ENCODE data around the gene MICU1.
"Not testable (repeated sequence)": the region's sequence is repeated elsewhere in the genome, so short reads cannot be mapped to it uniquely, and the experiment has no call there.

MICU1 gene

DNA sequence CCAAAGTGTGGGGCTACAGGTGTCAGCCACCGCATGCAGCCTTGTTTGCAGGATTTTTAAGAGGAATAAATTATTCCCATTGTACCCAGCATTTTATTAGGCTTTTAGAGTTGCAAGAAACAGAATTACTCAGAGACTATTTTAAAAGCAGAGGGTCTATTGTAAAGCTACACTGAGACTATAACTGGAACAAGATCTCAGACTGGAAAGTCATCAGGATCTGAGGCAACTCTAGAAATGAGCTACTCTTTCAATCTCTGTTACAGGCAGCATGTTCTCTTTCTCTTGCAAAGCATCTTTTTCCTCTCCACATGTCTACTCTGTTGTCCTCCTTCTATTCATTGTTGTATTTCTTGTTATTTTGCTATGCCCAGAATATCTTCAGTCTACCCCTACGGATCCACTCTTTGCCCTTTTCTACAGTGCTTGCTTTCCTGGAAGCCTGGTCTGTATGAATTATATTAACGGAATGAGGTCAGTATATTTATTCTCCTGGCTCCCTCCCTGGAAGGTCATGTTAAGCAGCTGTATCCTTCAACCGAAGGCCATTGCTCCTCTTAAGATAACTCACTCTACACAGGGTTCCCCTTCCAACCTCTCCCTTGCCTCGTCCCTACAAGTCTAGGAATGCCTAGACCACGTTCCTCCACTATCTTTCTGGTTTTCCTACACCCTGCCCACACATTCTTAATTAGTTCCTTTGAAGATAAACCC lies 27.7 kb upstream of the MICU1 start:
- no peaks in the 10 kb centered on the region for H3K36me3 ChIP-seq (ENCODE audit: control insufficient read depth, insufficient read depth, low read length)

GRCh38 chr10:72649291-72649690 lies 23.4 kb upstream of the MICU1 start:
- no peaks in the 10 kb centered on the region for H3K27me3 ChIP-seq (ENCODE audit: control insufficient read depth, insufficient read depth, low read length)
- H3K36me3 ChIP-seq (ENCODE audit: control insufficient read depth, insufficient read depth, low read length): no peaks in the 10 kb centered on the region
- no peak overlapping the region for H3K9ac ChIP-seq (ENCODE audit: low read length)
- H3K27ac ChIP-seq (ENCODE audit: low read depth, low read length): no peak overlapping the region
- H3K4me3 ChIP-seq (ENCODE audit: low read length): no peak overlapping the region
- H3K4me1 ChIP-seq (ENCODE audit: control insufficient read depth, insufficient read depth, low read length): no peaks in the 10 kb centered on the region

More for the DNA sequence above, 27.7 kb upstream of the MICU1 start:
- Histone ChIP-seq H3K9ac (ENCODE audit: low read length) (no peak overlapping the region), H3K4me3 (ENCODE audit: low read length) (no peak overlapping the region), H3K27me3 (ENCODE audit: control insufficient read depth, insufficient read depth, low read length) (no peaks in the 10 kb centered on the region), H3K4me1 (ENCODE audit: control insufficient read depth, insufficient read depth, low read length) (no peaks in the 10 kb centered on the region), H3K27ac (ENCODE audit: low read depth, low read length) (no peak overlapping the region)

DNA sequence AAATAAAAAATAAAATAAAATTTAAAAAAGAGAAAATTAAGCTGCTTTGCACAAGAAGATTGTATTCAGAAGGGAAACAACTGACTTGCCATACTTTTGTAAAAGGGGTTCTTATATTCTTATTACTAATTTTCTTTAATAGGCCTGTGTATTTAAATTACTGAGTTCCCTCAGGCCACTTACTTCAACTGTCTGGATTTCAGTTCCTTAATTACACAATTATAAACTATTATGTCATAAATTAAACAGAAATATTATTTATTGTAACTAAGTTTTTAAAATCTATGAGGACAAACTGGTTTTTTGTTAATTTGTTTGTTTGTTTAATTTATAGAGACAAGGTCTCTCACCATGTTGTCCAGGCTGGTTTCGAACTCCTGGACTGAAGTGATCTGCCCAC lies 22.4 kb upstream of the MICU1 start:
- no peak overlapping the region for H3K27ac ChIP-seq (ENCODE audit: low read depth, low read length)
- H3K9ac ChIP-seq (ENCODE audit: low read length): no peak overlapping the region

DNA sequence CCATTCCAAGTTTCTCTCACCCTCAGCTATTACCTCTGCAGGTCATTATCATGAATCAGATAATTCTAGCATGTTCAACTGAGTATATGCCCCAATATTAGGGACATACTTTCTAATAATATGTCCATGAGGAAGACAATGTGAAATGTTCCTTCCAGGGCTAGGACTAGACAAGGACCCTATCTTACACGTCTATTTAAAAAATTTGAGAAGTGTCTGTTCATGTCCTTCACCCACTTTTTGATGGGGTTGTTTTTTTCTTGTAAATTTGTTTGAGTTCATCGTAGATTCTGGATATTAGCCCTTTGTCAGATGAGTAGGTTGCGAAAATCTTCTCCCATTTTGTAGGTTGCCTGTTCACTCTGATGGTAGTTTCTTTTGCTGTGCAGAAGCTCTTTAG lies 21.1 kb upstream of the MICU1 start:
- H3K27ac ChIP-seq (ENCODE audit: low read depth, low read length); H3K27me3 ChIP-seq (ENCODE audit: control insufficient read depth, insufficient read depth, low read length); H3K36me3 ChIP-seq (ENCODE audit: control insufficient read depth, insufficient read depth, low read length); H3K9ac ChIP-seq (ENCODE audit: low read length); H3K4me3 ChIP-seq (ENCODE audit: low read length); H3K4me1 ChIP-seq (ENCODE audit: control insufficient read depth, insufficient read depth, low read length): not testable (repeated sequence)

More for the DNA sequence above, 22.4 kb upstream of the MICU1 start:
- no peaks in the 10 kb centered on the region for H3K36me3 ChIP-seq (ENCODE audit: control insufficient read depth, insufficient read depth, low read length)
- no peaks in the 10 kb centered on the region for H3K4me1 ChIP-seq (ENCODE audit: control insufficient read depth, insufficient read depth, low read length)
- no peaks in the 10 kb centered on the region for H3K27me3 ChIP-seq (ENCODE audit: control insufficient read depth, insufficient read depth, low read length)
- no peak overlapping the region for H3K4me3 ChIP-seq (ENCODE audit: low read length)

DNA sequence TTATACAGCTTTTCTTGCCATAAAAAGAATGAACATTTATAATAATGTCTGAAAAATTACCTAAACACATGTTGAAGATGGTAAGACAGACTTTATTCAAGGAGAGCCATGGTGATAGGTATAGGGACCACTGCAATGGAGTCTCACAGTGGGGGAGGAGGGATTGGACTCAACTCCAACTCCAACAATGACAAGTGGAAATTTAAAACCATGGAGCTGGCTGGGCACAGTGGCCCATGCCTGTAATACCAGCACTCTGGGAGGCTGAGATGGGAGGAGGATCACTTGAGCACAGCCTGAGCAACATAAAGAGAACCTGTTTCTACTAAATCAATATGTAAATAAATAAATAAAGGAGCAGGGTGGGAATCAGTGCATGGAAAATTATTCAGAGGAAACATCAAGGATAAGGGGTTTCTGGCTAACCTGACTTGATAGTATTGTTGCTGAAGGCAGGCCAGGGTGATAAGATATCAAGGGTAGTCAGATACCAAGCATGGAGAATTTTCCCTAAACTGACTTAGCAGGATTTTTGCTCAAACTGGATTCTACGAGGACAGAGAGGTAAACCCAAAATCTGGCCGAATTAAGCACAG lies 19.5 kb upstream of the MICU1 start:
- Histone ChIP-seq H3K9ac (ENCODE audit: low read length) (no peak overlapping the region), H3K27me3 (ENCODE audit: control insufficient read depth, insufficient read depth, low read length) (no peaks in the 10 kb centered on the region), H3K27ac (ENCODE audit: low read depth, low read length) (no peak overlapping the region), H3K36me3 (ENCODE audit: control insufficient read depth, insufficient read depth, low read length) (no peaks in the 10 kb centered on the region), H3K4me3 (ENCODE audit: low read length) (no peak overlapping the region), H3K4me1 (ENCODE audit: control insufficient read depth, insufficient read depth, low read length) (no peaks in the 10 kb centered on the region)

GRCh38 chr10:72642318-72642717 lies 16.4 kb upstream of the MICU1 start:
- H3K27me3 ChIP-seq (ENCODE audit: control insufficient read depth, insufficient read depth, low read length): no peaks in the 10 kb centered on the region
- H3K36me3 ChIP-seq (ENCODE audit: control insufficient read depth, insufficient read depth, low read length): no peaks in the 10 kb centered on the region
- H3K4me3 ChIP-seq (ENCODE audit: low read length): no peak overlapping the region
- peaks cover 2% of the 10 kb centered on the region for H3K4me1 ChIP-seq (ENCODE audit: control insufficient read depth, insufficient read depth, low read length)
- no peak overlapping the region for H3K9ac ChIP-seq (ENCODE audit: low read length)
- no peak overlapping the region for H3K27ac ChIP-seq (ENCODE audit: low read depth, low read length)

- no peaks in the 10 kb centered on the region for H3K27me3 ChIP-seq (ENCODE audit: control insufficient read depth, insufficient read depth, low read length)
- H3K36me3 ChIP-seq (ENCODE audit: control insufficient read depth, insufficient read depth, low read length): no peaks in the 10 kb centered on the region
- no peak overlapping the region for H3K27ac ChIP-seq (ENCODE audit: low read depth, low read length)
- H3K4me1 ChIP-seq (ENCODE audit: control insufficient read depth, insufficient read depth, low read length): peaks cover 2% of the 10 kb centered on the region
- no peak overlapping the region for H3K4me3 ChIP-seq (ENCODE audit: low read length)
- H3K9ac ChIP-seq (ENCODE audit: low read length): no peak overlapping the region
These were observed 13.6 kb upstream of the MICU1 start for GRCh38 chr10:72639441-72639873.

GRCh38 chr10:72638586-72639440 lies 12.9 kb upstream of the MICU1 start:
- H3K27me3 ChIP-seq (ENCODE audit: control insufficient read depth, insufficient read depth, low read length): no peaks in the 10 kb centered on the region
- peaks cover 2% of the 10 kb centered on the region for H3K4me1 ChIP-seq (ENCODE audit: control insufficient read depth, insufficient read depth, low read length)
- H3K9ac ChIP-seq (ENCODE audit: low read length): no peak overlapping the region
- no peak overlapping the region for H3K27ac ChIP-seq (ENCODE audit: low read depth, low read length)
- no peaks in the 10 kb centered on the region for H3K36me3 ChIP-seq (ENCODE audit: control insufficient read depth, insufficient read depth, low read length)
- no peak overlapping the region for H3K4me3 ChIP-seq (ENCODE audit: low read length)

DNA sequence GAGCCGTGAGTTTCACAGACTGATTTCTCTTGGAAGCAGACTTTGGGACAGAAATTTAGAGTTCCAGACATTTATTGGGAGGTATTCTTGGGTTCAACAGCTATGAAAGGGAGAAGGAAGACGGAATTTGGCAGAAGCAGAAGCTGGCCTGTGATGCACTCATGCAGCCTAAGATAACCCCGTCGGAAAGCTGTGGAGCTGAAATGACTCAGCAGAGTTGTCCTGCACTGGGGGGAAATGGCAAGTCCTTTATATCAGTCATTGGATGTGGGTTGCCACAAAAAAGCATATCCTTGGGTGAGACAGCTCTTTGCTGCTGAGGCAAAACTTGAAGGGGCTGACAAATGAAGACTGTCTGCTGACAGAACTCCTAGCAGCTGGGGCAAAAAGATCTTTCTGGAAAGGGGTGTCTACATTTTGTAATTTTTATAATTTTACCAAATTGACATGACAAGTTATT lies 11.5 kb upstream of the MICU1 start:
- H3K36me3 ChIP-seq (ENCODE audit: control insufficient read depth, insufficient read depth, low read length): no peaks in the 10 kb centered on the region
- no peak overlapping the region for H3K4me3 ChIP-seq (ENCODE audit: low read length)
- H3K27ac ChIP-seq (ENCODE audit: low read depth, low read length): no peak overlapping the region
- H3K4me1 ChIP-seq (ENCODE audit: control insufficient read depth, insufficient read depth, low read length): peaks cover 2% of the 10 kb centered on the region
- H3K9ac ChIP-seq (ENCODE audit: low read length): no peak overlapping the region
- no peaks in the 10 kb centered on the region for H3K27me3 ChIP-seq (ENCODE audit: control insufficient read depth, insufficient read depth, low read length)

- no peaks in the 10 kb centered on the region for H3K36me3 ChIP-seq (ENCODE audit: control insufficient read depth, insufficient read depth, low read length)
- H3K4me1 ChIP-seq (ENCODE audit: control insufficient read depth, insufficient read depth, low read length): no peaks in the 10 kb centered on the region
- no peak overlapping the region for H3K4me3 ChIP-seq (ENCODE audit: low read length)
- no peak overlapping the region for H3K27ac ChIP-seq (ENCODE audit: low read depth, low read length)
- no peaks in the 10 kb centered on the region for H3K27me3 ChIP-seq (ENCODE audit: control insufficient read depth, insufficient read depth, low read length)
- H3K9ac ChIP-seq (ENCODE audit: low read length): no peak overlapping the region
These were observed 4.3 kb upstream of the MICU1 start for GRCh38 chr10:72630144-72630543.

DNA sequence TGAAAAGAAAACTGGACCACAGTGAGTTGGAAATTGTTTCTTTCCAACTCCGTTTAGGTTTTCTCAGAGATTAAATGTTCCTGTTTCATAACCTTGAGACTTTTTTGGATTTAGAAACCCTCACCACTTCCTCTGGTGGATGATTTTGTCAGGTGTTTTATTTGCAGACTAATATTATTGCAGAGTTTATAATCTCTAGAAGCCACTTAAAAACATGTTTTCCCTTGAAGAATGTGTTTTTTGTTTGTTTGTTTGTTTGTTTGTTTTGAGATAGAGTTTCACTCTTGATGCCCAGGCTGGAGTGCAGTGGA lies 520 bp upstream of the MICU1 start:
- Histone ChIP-seq H3K4me3 (ENCODE audit: low read length) (peak overlapping the region; percentile 80), H3K9ac (ENCODE audit: low read length) (no peak overlapping the region), H3K27me3 (ENCODE audit: control insufficient read depth, insufficient read depth, low read length) (no peaks in the 10 kb centered on the region), H3K4me1 (ENCODE audit: control insufficient read depth, insufficient read depth, low read length) (no peaks in the 10 kb centered on the region), H3K36me3 (ENCODE audit: control insufficient read depth, insufficient read depth, low read length) (no peaks in the 10 kb centered on the region), H3K27ac (ENCODE audit: low read depth, low read length) (no peak overlapping the region)

GRCh38 chr10:72625276-72625607 lies 637 bp downstream of the MICU1 start:
- Histone ChIP-seq H3K4me3 (ENCODE audit: low read length) (peak overlapping the region; percentile 80), H3K27ac (ENCODE audit: low read depth, low read length) (peak overlapping the region; percentile 52), H3K4me1 (ENCODE audit: control insufficient read depth, insufficient read depth, low read length) (no peaks in the 10 kb centered on the region), H3K9ac (ENCODE audit: low read length) (peak overlapping the region; percentile 33), H3K27me3 (ENCODE audit: control insufficient read depth, insufficient read depth, low read length) (no peaks in the 10 kb centered on the region), H3K36me3 (ENCODE audit: control insufficient read depth, insufficient read depth, low read length) (no peaks in the 10 kb centered on the region)

Data from rectal smooth muscle tissue (tissue), 1 donor.